ENCODE measurements around the gene DMD. TPM values are rescaled to one million over a fixed set of nuclear protein-coding genes. Genes with fewer than 3 reads are reported as not detected.

The DMD gene
- total RNA-seq, 1 experiment from 2014 or later: 47.2 TPM

- Histone ChIP-seq H3K4me1 (peaks cover 4% of the 10 kb centered on the region; the same call in 1 of the 2 replicates), H3K27me3 (replicated peaks; ENCODE audit: control insufficient read depth, insufficient read depth, low read length) (no peaks in the 10 kb centered on the region), H3K36me3 (ENCODE audit: control insufficient read depth, insufficient read depth, low read length) (no peaks in the 10 kb centered on the region), H3K9me3 (no peaks in the 10 kb centered on the region), H3K4me3 (ENCODE audit: low read depth, low read length) (no peak overlapping the region)
- POLR2A ChIA-PET: no interaction called here
- peaks cover 6% of the 10 kb centered on the region for H3K36me3 Mint-ChIP-seq (ENCODE audit: insufficient read depth, unreplicated experiment)
- no peak for TF ChIP-seq CTCF (IDR thresholded peaks at IDR 0.05; ENCODE audit: insufficient read depth in 1 of 2, low read depth in 1 of 2, low read length in 1 of 2, severe bottlenecking in 1 of 2, unreplicated experiment in 1 of 2)
- intact Hi-C loops (cut with micrococcal nuclease; ENCODE audit: unreplicated experiment): loop anchor here (5.0 to 10.0 kb wide), 3 partner anchors 103 to 266 kb away; no protein-coding TSS in a partner anchor
- no peak overlapping the region for H3K27ac Mint-ChIP-seq (ENCODE audit: unreplicated experiment)
- CTCF ChIA-PET: no interaction called here
- no peaks in the 10 kb centered on the region for H3K4me1 Mint-ChIP-seq (ENCODE audit: low read depth, unreplicated experiment)
- no TSS peak for BruUV-seq (replicated peaks)
- H3K27me3 Mint-ChIP-seq (ENCODE audit: insufficient read depth, unreplicated experiment): no peaks in the 10 kb centered on the region
- no peak overlapping the region for H3K4me3 Mint-ChIP-seq (ENCODE audit: unreplicated experiment)
- H3K9me3 Mint-ChIP-seq (ENCODE audit: unreplicated experiment): no peaks in the 10 kb centered on the region
- no peak for DNase-seq
These were observed 1671.0 kb downstream of the DMD start for GRCh38 chrX:31540313-31540712.

- Histone ChIP-seq H3K27me3 (replicated peaks; ENCODE audit: control insufficient read depth, insufficient read depth, low read length) (no peaks in the 10 kb centered on the region), H3K36me3 (ENCODE audit: control insufficient read depth, insufficient read depth, low read length) (no peaks in the 10 kb centered on the region), H3K4me3 (ENCODE audit: low read depth, low read length) (no peak overlapping the region), H3K9me3 (no peaks in the 10 kb centered on the region), H3K4me1 (no peaks in the 10 kb centered on the region)
- TF ChIP-seq CTCF (IDR thresholded peaks at IDR 0.05; ENCODE audit: insufficient read depth in 1 of 2, low read depth in 1 of 2, low read length in 1 of 2, severe bottlenecking in 1 of 2, unreplicated experiment in 1 of 2): no peak
- CTCF ChIA-PET: no interaction called here
- H3K36me3 Mint-ChIP-seq (ENCODE audit: insufficient read depth, unreplicated experiment): no peaks in the 10 kb centered on the region
- intact Hi-C loops (cut with micrococcal nuclease; ENCODE audit: unreplicated experiment): no loop called here
- no TSS peak for BruUV-seq (replicated peaks)
- POLR2A ChIA-PET: no interaction called here
- no peaks in the 10 kb centered on the region for H3K4me1 Mint-ChIP-seq (ENCODE audit: low read depth, unreplicated experiment)
- DNase-seq: no peak
- H3K9me3 Mint-ChIP-seq (ENCODE audit: unreplicated experiment): no peaks in the 10 kb centered on the region
- H3K27me3 Mint-ChIP-seq (ENCODE audit: insufficient read depth, unreplicated experiment): no peaks in the 10 kb centered on the region
- H3K27ac Mint-ChIP-seq (ENCODE audit: unreplicated experiment): no peak overlapping the region
- H3K4me3 Mint-ChIP-seq (ENCODE audit: unreplicated experiment): no peak overlapping the region
These were observed 1683.8 kb downstream of the DMD start for GRCh38 chrX:31527455-31528126.

GRCh38 chrX:31523884-31524536 is 1687.3 kb downstream of the DMD start:
- Histone ChIP-seq H3K4me3 (ENCODE audit: low read depth, low read length) (no peak overlapping the region), H3K9me3 (no peaks in the 10 kb centered on the region), H3K36me3 (ENCODE audit: control insufficient read depth, insufficient read depth, low read length) (no peaks in the 10 kb centered on the region), H3K4me1 (no peaks in the 10 kb centered on the region), H3K27me3 (replicated peaks; ENCODE audit: control insufficient read depth, insufficient read depth, low read length) (no peaks in the 10 kb centered on the region)
- CTCF ChIA-PET: no interaction called here
- H3K4me3 Mint-ChIP-seq (ENCODE audit: unreplicated experiment): no peak overlapping the region
- H3K27me3 Mint-ChIP-seq (ENCODE audit: insufficient read depth, unreplicated experiment): no peaks in the 10 kb centered on the region
- H3K9me3 Mint-ChIP-seq (ENCODE audit: unreplicated experiment): no peaks in the 10 kb centered on the region
- intact Hi-C loops (cut with micrococcal nuclease; ENCODE audit: unreplicated experiment): no loop called here
- BruUV-seq (replicated peaks): no TSS peak
- no peak overlapping the region for H3K27ac Mint-ChIP-seq (ENCODE audit: unreplicated experiment)
- TF ChIP-seq CTCF (IDR thresholded peaks at IDR 0.05; ENCODE audit: insufficient read depth in 1 of 2, low read depth in 1 of 2, low read length in 1 of 2, severe bottlenecking in 1 of 2, unreplicated experiment in 1 of 2): no peak
- no peaks in the 10 kb centered on the region for H3K4me1 Mint-ChIP-seq (ENCODE audit: low read depth, unreplicated experiment)
- no peak for DNase-seq
- POLR2A ChIA-PET: no interaction called here
- H3K36me3 Mint-ChIP-seq (ENCODE audit: insufficient read depth, unreplicated experiment): no peaks in the 10 kb centered on the region

All from Caco-2 (cell line).